B cell (primary cell): ENCODE measurements around the gene NRDE2. TPM values are rescaled to one million over a fixed set of nuclear protein-coding genes. Genes with fewer than 3 reads are reported as not detected.
"Not testable (repeated sequence)": the region's sequence is repeated elsewhere in the genome, so short reads cannot be mapped to it uniquely, and the experiment has no call there.

ENCODE experiments used
- ATAC-seq: fragments of 200-7000 bp; cut with Tn5 transposase; one replicate; pipeline ENCODE4 v1.10.0; 2021; ENCODE audit warnings: low read depth, mild to moderate bottlenecking, moderate number of reproducible peaks, moderate library complexity
- CTCF ChIA-PET: fragments of 350-600 bp; sonication (Branson Sonifier 250); formaldehyde crosslinking; loops from one replicate; lab custom pipeline; 2021; ENCODE audit warnings: antibody characterized with exemption, inconsistent platforms; lab: Charles Lee
- POLR2A ChIA-PET: fragments of 350-600 bp; sonication (Branson Sonifier 250); formaldehyde crosslinking; loops from one replicate; lab custom pipeline; 2021; ENCODE audit warnings: antibody characterized with exemption; lab: Charles Lee
- DNase-seq: peaks from one replicate; pipeline ENCODE4 v3.0.0; 2013
- H2AFZ ChIP-seq: 2 replicates; pipeline ENCODE4 v1.6.1; 2012; ENCODE audit warnings: mild to moderate bottlenecking, low read depth, low read length; ENCODE audit not compliant: insufficient read depth, poor library complexity, severe bottlenecking
- H3K27ac ChIP-seq, 2 donors: 1 replicate in 1 of 2; 2 replicates in 1 of 2; pipeline ENCODE4 v1.5.1; 2012 to 2013; ENCODE audit warnings: low read length in 2 of 2, mild to moderate bottlenecking in 2 of 2, moderate library complexity in 1 of 2
- H3K27me3 ChIP-seq, 4 experiments: fragments of 200-600 bp in 1 of 4; sonication (generic) in 1 of 4; replicated peaks in 1 of 4; 1 replicate in 2 of 4; 2 replicates in 2 of 4; pipeline versions ENCODE4 v1.6.1 to v1.7.0; 2013 to 2016; ENCODE audit warnings: low read length in 3 of 4, mild to moderate bottlenecking in 2 of 4, mixed read lengths in 1 of 4, moderate library complexity in 1 of 4; ENCODE audit not compliant: insufficient read depth in 4 of 4, control insufficient read depth in 3 of 4; ENCODE audit errors: control extremely low read depth in 1 of 4
- H3K36me3 ChIP-seq, 2 experiments: replicated peaks in 1 of 2; 1 replicate in 1 of 2; 2 replicates in 1 of 2; pipeline versions ENCODE4 v1.6.1 to v1.7.1; 2013; ENCODE audit warnings: low read length in 1 of 2; ENCODE audit not compliant: insufficient read depth in 2 of 2, control insufficient read depth in 1 of 2; ENCODE audit errors: control extremely low read depth in 1 of 2, extremely low read depth in 1 of 2
- H3K4me1 ChIP-seq, 2 donors: fragments of 200-600 bp in 1 of 2; sonication (generic) in 1 of 2; 1 replicate in 1 of 2; 2 replicates in 1 of 2; pipeline versions ENCODE4 v1.5.1 to v1.6.1; 2013 to 2017; ENCODE audit warnings: low read length in 2 of 2; ENCODE audit not compliant: control insufficient read depth in 2 of 2, insufficient read depth in 2 of 2
- H3K4me2 ChIP-seq: replicated peaks from 2 replicates; pipeline ENCODE3; 2012; ENCODE audit warnings: mild to moderate bottlenecking, low read depth, low read length; ENCODE audit not compliant: poor library complexity, severe bottlenecking
- H3K4me3 ChIP-seq, 5 experiments: fragments of 200-600 bp in 1 of 5; sonication (generic) in 1 of 5; 1 replicate in 3 of 5; 2 replicates in 2 of 5; pipeline versions ENCODE4 v1.5.1 to v1.7.0; 2011 to 2016; ENCODE audit warnings: low read length in 4 of 5, mild to moderate bottlenecking in 4 of 5, low read depth in 2 of 5, control low read depth in 1 of 5, moderate library complexity in 1 of 5; ENCODE audit not compliant: insufficient read depth in 1 of 5; ENCODE audit errors: control extremely low read depth in 1 of 5, extremely low read depth in 1 of 5
- H3K79me2 ChIP-seq: fragments of 200-600 bp; sonication (generic); one replicate; pipeline ENCODE4 v1.6.0; 2016; ENCODE audit warnings: low read length; ENCODE audit not compliant: control insufficient read depth, insufficient read depth
- H3K9ac ChIP-seq: fragments of 200-600 bp; sonication (generic); 2 replicates; pipeline ENCODE4 v1.6.1; 2017; ENCODE audit warnings: mild to moderate bottlenecking, low read length, moderate library complexity
- H3K9me3 ChIP-seq, 3 donors: one replicate each; pipeline versions ENCODE4 v1.6.1 to v1.7.1; 2013; ENCODE audit warnings: low read length in 2 of 3; ENCODE audit not compliant: control insufficient read depth in 2 of 3, insufficient read depth in 1 of 3; ENCODE audit errors: control extremely low read depth in 1 of 3
- H4K20me1 ChIP-seq: 2 replicates; pipeline ENCODE4 v1.6.0; 2012; ENCODE audit warnings: mild to moderate bottlenecking, low read length; ENCODE audit not compliant: insufficient read depth, control insufficient read depth, poor library complexity, severe bottlenecking
- H3K27ac Mint-ChIP-seq: one replicate; pipeline ENCODE4 v1.8.0; 2021; ENCODE audit warnings: mixed read lengths
- H3K27me3 Mint-ChIP-seq: one replicate; pipeline ENCODE4 v1.8.0; 2021; ENCODE audit warnings: mixed read lengths
- H3K4me1 Mint-ChIP-seq: one replicate; pipeline ENCODE4 v1.8.0; 2021; ENCODE audit warnings: mixed read lengths
- H3K4me3 Mint-ChIP-seq: one replicate; pipeline ENCODE4 v1.8.0; 2021; ENCODE audit warnings: mixed read lengths
- H3K9me3 Mint-ChIP-seq: one replicate; pipeline ENCODE4 v1.8.0; 2022; ENCODE audit warnings: mixed read lengths; ENCODE audit not compliant: insufficient read depth
- CTCF ChIP-seq: fragments of 200-600 bp; IDR thresholded peaks from one replicate; pipeline ENCODE4 v1.8.0; 2022; ENCODE audit warnings: antibody characterized with exemption, mild to moderate bottlenecking
- EZH2 ChIP-seq: IDR thresholded peaks from 2 replicates; pipeline ENCODE4 v1.6.1; 2012; ENCODE audit warnings: borderline replicate concordance, low read depth, mild to moderate bottlenecking, moderate library complexity, low read length; ENCODE audit not compliant: insufficient read depth, poor library complexity, severe bottlenecking
- whole genome bisulfite sequencing: methylation state at CpG from one replicate; pipeline ENCODE4 v1.1.5; 2013; ENCODE audit warnings: missing lambda C conversion rate; ENCODE audit not compliant: insufficient coverage; 5-methylcytosine and 5-hydroxymethylcytosine counted together
- intact Hi-C: fragments of 100-400 bp; cut with micrococcal nuclease; formaldehyde crosslinking; loops from one replicate; pipeline ENCODE4 v1.10.0; 2022
- polyA plus RNA-seq: library from polyadenylated mRNA; depleted of rRNA; stranded (reverse); fragments of >200 nt; gene quantifications from 2 replicates; pipeline ENCODE4 v1.2.3, GENCODE V29; 2012
- total RNA-seq, 2 donors: library from RNA; stranded (reverse); fragments of 120-200 nt in 1 of 2; gene quantifications; 1 replicate in 1 of 2; 2 replicates in 1 of 2; pipeline versions ENCODE4 v1.2.3 to v1.2.4, GENCODE V29; 2013 to 2022

NRDE2 gene
- total and polyA plus RNA-seq, 2 donors (not counting 1 experiment from before 2014, with no cell fraction given): 5.3 to 35.8 TPM

- TF ChIP-seq EZH2: no peak
- TF ChIP-seq CTCF: no peak
- 92% methylated on average over 2 of the region's 2 CpGs for WGBS
These were observed 83.1 kb downstream of the NRDE2 start for GRCh38 chr14:90248594-90248993.

GRCh38 chr14:90247441-90247840, 84.3 kb downstream of the NRDE2 start:
- H3K9me3 ChIP-seq: peaks cover 0 to 14% (median 1%) of the 10 kb centered on the region in 3 donors
- 95% methylated on average over 9 of the region's 10 CpGs for WGBS
- ATAC-seq, CTCF ChIA-PET, H2AFZ ChIP-seq, POLR2A ChIA-PET, DNase-seq, intact Hi-C loops, H3K4me3 ChIP-seq, H3K36me3 ChIP-seq, H3K4me1 Mint-ChIP-seq, H3K4me2 ChIP-seq, H4K20me1 ChIP-seq, H3K27ac ChIP-seq, H3K9ac ChIP-seq, H3K4me3 Mint-ChIP-seq, H3K79me2 ChIP-seq, H3K9me3 Mint-ChIP-seq, H3K27me3 ChIP-seq, H3K4me1 ChIP-seq, H3K27ac Mint-ChIP-seq: not testable (repeated sequence)
- peaks cover 24% of the 10 kb centered on the region for H3K27me3 Mint-ChIP-seq

More at GRCh38 chr14:90248594-90248993, 83.1 kb downstream of the NRDE2 start:
- peaks cover 0 to 2% of the 10 kb centered on the region in 2 donors for H3K4me1 ChIP-seq
- POLR2A ChIA-PET: no interaction called here
- H3K27ac Mint-ChIP-seq: no peak overlapping the region
- no peak for DNase-seq
- H3K9me3 ChIP-seq: peaks cover 0 to 8% (median 3%) of the 10 kb centered on the region in 3 donors
- no peak overlapping the region for H3K4me3 ChIP-seq
- H3K27me3 ChIP-seq: peaks cover 0 to 10% (median 2%) of the 10 kb centered on the region in 4 experiments
- no peak overlapping the region for H3K4me3 Mint-ChIP-seq
- H3K36me3 ChIP-seq: no peaks in the 10 kb centered on the region
- no peak for ATAC-seq
- no peak overlapping the region for H3K9ac ChIP-seq
- no peak overlapping the region for H2AFZ ChIP-seq
- peaks cover 4% of the 10 kb centered on the region for H3K9me3 Mint-ChIP-seq
- intact Hi-C loops: no loop called here
- CTCF ChIA-PET: interaction anchor here (0.6 kb wide), 1 partner anchor 273 kb away, joined by 3 read pairs; no protein-coding TSS in a partner anchor
- H3K27ac ChIP-seq: no peak overlapping the region
- H4K20me1 ChIP-seq: no peaks in the 10 kb centered on the region
- H3K79me2 ChIP-seq: no peaks in the 10 kb centered on the region
- H3K4me2 ChIP-seq: no peak overlapping the region
- peaks cover 24% of the 10 kb centered on the region for H3K27me3 Mint-ChIP-seq
- no peaks in the 10 kb centered on the region for H3K4me1 Mint-ChIP-seq
